Stimulated activated CD4-positive, alpha-beta T cell treated with anti-CD3 and anti-CD28 coated beads, Interleukin-4, amount 100 ng/mL, for 4 hours (primary cell): ENCODE data around the gene PIGX.

Experiments used
- DNase-seq, 2 experiments: peaks; one replicate each; pipeline ENCODE4 v3.0.0-alpha.2; 2020

PIGX gene

GRCh38 chr3:196757876-196758739 lies 45.9 kb downstream of the PIGX start:
- no peak for DNase-seq

- no peak for DNase-seq
Observed at GRCh38 chr3:196763179-196763578, 51.0 kb downstream of the PIGX start.

- no peak for DNase-seq
Observed at GRCh38 chr3:196765454-196765853, 53.3 kb downstream of the PIGX start.

GRCh38 chr3:196771067-196771466 lies 58.9 kb downstream of the PIGX start:
- no peak for DNase-seq

- no peak for DNase-seq
Observed at GRCh38 chr3:196772102-196772501, 59.9 kb downstream of the PIGX start.

- DNase-seq = no peak
Observed at GRCh38 chr3:196772897-196773296, 60.7 kb downstream of the PIGX start.

GRCh38 chr3:196774191-196774820 lies 62.1 kb downstream of the PIGX start:
- DNase-seq = no peak

GRCh38 chr3:196774848-196775422 lies 62.8 kb downstream of the PIGX start:
- no peak for DNase-seq

GRCh38 chr3:196775938-196776337 lies 63.8 kb downstream of the PIGX start:
- DNase-seq = no peak

GRCh38 chr3:196777836-196778235 lies 65.7 kb downstream of the PIGX start:
- DNase-seq = no peak

GRCh38 chr3:196778755-196779154 lies 66.6 kb downstream of the PIGX start:
- DNase-seq = no peak

GRCh38 chr3:196782511-196782910 lies 70.3 kb downstream of the PIGX start:
- no peak for DNase-seq
